HG03135 (cell line): ENCODE data around the gene PARK7.
"Not testable (repeated sequence)": the region's sequence is repeated elsewhere in the genome, so short reads cannot be mapped to it uniquely, and the experiment has no call there.

Experiments used
- ATAC-seq: cut with Tn5 transposase; IDR thresholded peaks from one replicate; pipeline ENCODE4 v1.9.1; 2021; ENCODE audit warnings: mild to moderate bottlenecking, moderate library complexity; ENCODE audit not compliant: unreplicated experiment

PARK7 gene

GRCh38 chr1:7961216-7962013, at the start of gene PARK7:
Gene PARK7 (plus strand): TSS chr1:7961711. CDS start chr1:7962786, 1,075 bp downstream.
- ATAC-seq = peak; percentile 94

GRCh38 chr1:7912145-7912544, 49.4 kb upstream of the PARK7 start:
- no peak for ATAC-seq

GRCh38 chr1:7912743-7913557, 48.6 kb upstream of the PARK7 start:
- no peak for ATAC-seq

- ATAC-seq = no peak
Observed at GRCh38 chr1:7915826-7916500, 45.5 kb upstream of the PARK7 start.

- no peak for ATAC-seq
Observed at GRCh38 chr1:7916501-7916830, 45.0 kb upstream of the PARK7 start.

GRCh38 chr1:7917971-7918370, 43.5 kb upstream of the PARK7 start:
- not testable (repeated sequence) for ATAC-seq

- ATAC-seq = no peak
Observed at GRCh38 chr1:7919880-7920279, 41.6 kb upstream of the PARK7 start.

GRCh38 chr1:7921796-7922195, 39.7 kb upstream of the PARK7 start:
- ATAC-seq = no peak

GRCh38 chr1:7922301-7922700, 39.2 kb upstream of the PARK7 start:
- ATAC-seq = no peak

GRCh38 chr1:7927061-7927460, 34.5 kb upstream of the PARK7 start:
- ATAC-seq = not testable (repeated sequence)

- no peak for ATAC-seq
Observed at GRCh38 chr1:7928247-7928646, 33.3 kb upstream of the PARK7 start.

GRCh38 chr1:7929637-7930036, 31.9 kb upstream of the PARK7 start:
- no peak for ATAC-seq

GRCh38 chr1:7930645-7931445, 30.7 kb upstream of the PARK7 start:
- no peak for ATAC-seq

GRCh38 chr1:7931446-7931812, 30.1 kb upstream of the PARK7 start:
- no peak for ATAC-seq

GRCh38 chr1:7932524-7933138, 28.9 kb upstream of the PARK7 start:
- ATAC-seq = no peak

- no peak for ATAC-seq
Observed at GRCh38 chr1:7938070-7938469, 23.4 kb upstream of the PARK7 start.

- no peak for ATAC-seq
Observed at GRCh38 chr1:7940034-7940433, 21.5 kb upstream of the PARK7 start.

- no peak for ATAC-seq
Observed at GRCh38 chr1:7940745-7941436, 20.6 kb upstream of the PARK7 start, which contains the start of gene TNFRSF9. Gene TNFRSF9 (minus strand): TSS chr1:7940839. CDS start chr1:7939994, 845 bp downstream.

GRCh38 chr1:7941437-7941793, 20.1 kb upstream of the PARK7 start:
- no peak for ATAC-seq
